ENCODE data around the gene TMCO4. TPM values are rescaled to one million over a fixed set of nuclear protein-coding genes. Genes with fewer than 3 reads are reported as not detected.

Gene TMCO4
- total RNA-seq, 1 donor: 27.5 TPM

GRCh38 chr1:19831441-19831840, 31.7 kb upstream of the TMCO4 start:
- DNase-seq (ENCODE audit: insufficient read length, low spot score, missing footprints): no peak
- H3K9me3 ChIP-seq (ENCODE audit: low read depth, low read length): peaks cover 3% of the 10 kb centered on the region
- H2AFZ ChIP-seq (ENCODE audit: low read length): no peak overlapping the region
- no peak for TF ChIP-seq CTCF (IDR thresholded peaks at IDR 0.05; ENCODE audit: extremely low read depth, low read depth, low read length)
- H3K36me3 ChIP-seq (ENCODE audit: insufficient read depth, low read length): no peaks in the 10 kb centered on the region
- no peaks in the 10 kb centered on the region for H3K79me2 ChIP-seq (ENCODE audit: insufficient read depth, low read length)
- H3K4me3 ChIP-seq (ENCODE audit: insufficient read depth, low read length): no peak overlapping the region
- H4K20me1 ChIP-seq (ENCODE audit: insufficient read depth, low read length): no peaks in the 10 kb centered on the region
- H3K4me2 ChIP-seq (ENCODE audit: insufficient read depth, low read length): no peak overlapping the region
- H3K27me3 ChIP-seq (ENCODE audit: insufficient read depth, low read length): peaks cover 14% of the 10 kb centered on the region
- no peak overlapping the region for H3K27ac ChIP-seq (ENCODE audit: low read depth, low read length)
- no peaks in the 10 kb centered on the region for H3K4me1 ChIP-seq (ENCODE audit: insufficient read depth, low read length)

- Histone ChIP-seq H2AFZ (ENCODE audit: low read length) (no peak overlapping the region), H3K4me1 (ENCODE audit: insufficient read depth, low read length) (no peaks in the 10 kb centered on the region), H4K20me1 (ENCODE audit: insufficient read depth, low read length) (no peaks in the 10 kb centered on the region), H3K4me3 (ENCODE audit: insufficient read depth, low read length) (no peak overlapping the region), H3K4me2 (ENCODE audit: insufficient read depth, low read length) (no peak overlapping the region), H3K27me3 (ENCODE audit: insufficient read depth, low read length) (peaks cover 14% of the 10 kb centered on the region), H3K79me2 (ENCODE audit: insufficient read depth, low read length) (no peaks in the 10 kb centered on the region), H3K27ac (ENCODE audit: low read depth, low read length) (no peak overlapping the region), H3K36me3 (ENCODE audit: insufficient read depth, low read length) (no peaks in the 10 kb centered on the region), H3K9me3 (ENCODE audit: low read depth, low read length) (peaks cover 3% of the 10 kb centered on the region)
- TF ChIP-seq CTCF (IDR thresholded peaks at IDR 0.05; ENCODE audit: extremely low read depth, low read depth, low read length): no peak
- no peak for DNase-seq (ENCODE audit: insufficient read length, low spot score, missing footprints)
Measured at GRCh38 chr1:19828546-19828945, 28.8 kb upstream of the TMCO4 start.

DNA sequence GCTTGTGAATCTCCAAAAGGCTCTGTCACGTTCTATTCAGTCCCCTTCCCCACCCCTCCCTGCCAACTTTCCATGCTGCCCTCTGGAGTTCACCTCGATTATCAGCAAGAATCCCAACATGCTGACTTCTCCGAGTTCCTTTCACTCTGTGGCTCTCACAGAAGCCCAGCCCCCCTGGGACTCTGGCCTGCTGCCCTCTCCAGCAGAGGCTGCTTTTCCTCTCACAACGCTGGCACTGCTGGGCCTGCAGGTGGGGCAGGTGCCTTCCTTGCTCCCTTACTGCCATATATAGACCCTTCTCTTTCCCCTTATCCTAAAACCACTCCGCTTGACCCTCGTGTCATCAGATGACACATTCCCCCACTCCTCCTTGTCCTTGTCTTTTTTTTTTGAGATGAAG, 25.6 kb upstream of the TMCO4 start:
- no peaks in the 10 kb centered on the region for H4K20me1 ChIP-seq (ENCODE audit: insufficient read depth, low read length)
- H3K79me2 ChIP-seq (ENCODE audit: insufficient read depth, low read length): no peaks in the 10 kb centered on the region
- no peaks in the 10 kb centered on the region for H3K36me3 ChIP-seq (ENCODE audit: insufficient read depth, low read length)
- no peaks in the 10 kb centered on the region for H3K9me3 ChIP-seq (ENCODE audit: low read depth, low read length)
- no peak overlapping the region for H3K4me2 ChIP-seq (ENCODE audit: insufficient read depth, low read length)
- no peak overlapping the region for H3K4me3 ChIP-seq (ENCODE audit: insufficient read depth, low read length)
- no peak for TF ChIP-seq CTCF (IDR thresholded peaks at IDR 0.05; ENCODE audit: extremely low read depth, low read depth, low read length)
- no peak for DNase-seq (ENCODE audit: insufficient read length, low spot score, missing footprints)
- no peaks in the 10 kb centered on the region for H3K4me1 ChIP-seq (ENCODE audit: insufficient read depth, low read length)
- no peak overlapping the region for H3K27ac ChIP-seq (ENCODE audit: low read depth, low read length)
- H2AFZ ChIP-seq (ENCODE audit: low read length): no peak overlapping the region
- H3K27me3 ChIP-seq (ENCODE audit: insufficient read depth, low read length): peaks cover 11% of the 10 kb centered on the region

GRCh38 chr1:19824541-19824940, 24.8 kb upstream of the TMCO4 start:
- no peaks in the 10 kb centered on the region for H3K79me2 ChIP-seq (ENCODE audit: insufficient read depth, low read length)
- no peaks in the 10 kb centered on the region for H3K4me1 ChIP-seq (ENCODE audit: insufficient read depth, low read length)
- no peaks in the 10 kb centered on the region for H3K36me3 ChIP-seq (ENCODE audit: insufficient read depth, low read length)
- no peak for DNase-seq (ENCODE audit: insufficient read length, low spot score, missing footprints)
- no peak overlapping the region for H3K27ac ChIP-seq (ENCODE audit: low read depth, low read length)
- no peak overlapping the region for H3K4me2 ChIP-seq (ENCODE audit: insufficient read depth, low read length)
- H2AFZ ChIP-seq (ENCODE audit: low read length): no peak overlapping the region
- no peak for TF ChIP-seq CTCF (IDR thresholded peaks at IDR 0.05; ENCODE audit: extremely low read depth, low read depth, low read length)
- peaks cover 10% of the 10 kb centered on the region for H3K27me3 ChIP-seq (ENCODE audit: insufficient read depth, low read length)
- H3K9me3 ChIP-seq (ENCODE audit: low read depth, low read length): no peaks in the 10 kb centered on the region
- H3K4me3 ChIP-seq (ENCODE audit: insufficient read depth, low read length): no peak overlapping the region
- H4K20me1 ChIP-seq (ENCODE audit: insufficient read depth, low read length): no peaks in the 10 kb centered on the region

Data from osteoblast (primary cell).